ENCODE results near the gene NAALAD2.
"Not testable (repeated sequence)": the region's sequence is repeated elsewhere in the genome, so short reads cannot be mapped to it uniquely, and the experiment has no call there.

NAALAD2 gene

DNA sequence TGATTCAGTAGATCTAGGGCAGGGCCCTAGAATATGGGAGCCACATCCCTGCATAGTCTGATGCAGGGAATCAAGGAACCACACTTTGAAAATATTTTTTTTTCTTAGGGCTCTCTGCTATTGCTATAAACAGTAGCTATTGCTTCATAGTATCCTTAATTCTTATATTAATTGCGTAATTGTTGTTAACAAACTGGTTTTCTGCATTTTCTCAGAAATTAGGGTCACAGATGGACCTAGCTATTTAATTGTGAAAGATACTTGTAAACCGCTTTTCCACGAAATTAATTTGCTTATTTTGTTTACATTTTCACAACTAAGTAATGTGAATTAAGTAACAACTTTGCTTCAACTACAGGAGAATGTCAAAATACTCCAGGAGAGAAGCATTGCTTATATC is 34.1 kb downstream of the NAALAD2 start:
- no peak for TF ChIP-seq JUND (IDR thresholded peaks at IDR 0.05; ENCODE audit: low read depth)
- in situ Hi-C loops (cut with HindIII; ENCODE audit: low pct_unique_long_range_greater_than_20kb, low sequenced_read_pairs): no loop called here

DNA sequence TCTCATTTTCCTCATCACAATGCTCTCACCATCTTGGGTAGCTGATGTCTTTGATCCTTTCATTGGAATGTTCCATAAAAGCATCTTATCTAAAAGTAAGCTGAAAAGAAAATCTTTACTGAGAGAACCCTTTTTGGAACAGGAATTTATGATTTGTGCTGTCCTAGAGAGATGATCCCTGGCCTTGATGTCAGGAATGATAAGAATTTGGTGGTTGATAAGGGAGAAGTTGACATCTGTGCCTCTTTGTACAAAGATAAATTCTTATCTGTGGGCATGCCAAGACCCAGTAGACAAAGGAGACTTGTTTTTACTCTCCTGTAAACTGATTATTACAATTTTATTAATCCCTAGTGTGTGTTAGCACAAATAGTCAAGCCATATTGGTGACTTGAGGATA is 36.9 kb downstream of the NAALAD2 start:
- no peak for DNase-seq (ENCODE audit: low read depth in 1 of 2, low spot score in 1 of 2)
- TF ChIP-seq JUND (IDR thresholded peaks at IDR 0.05; ENCODE audit: low read depth): no peak
- in situ Hi-C loops (cut with HindIII; ENCODE audit: low pct_unique_long_range_greater_than_20kb, low sequenced_read_pairs): no loop called here

More for the DNA sequence above, 34.1 kb downstream of the NAALAD2 start:
- DNase-seq (ENCODE audit: low read depth in 1 of 2, low spot score in 1 of 2): no peak

- no peak for TF ChIP-seq JUND (IDR thresholded peaks at IDR 0.05; ENCODE audit: low read depth)
- no peak for DNase-seq (ENCODE audit: low read depth in 1 of 2, low spot score in 1 of 2)
- in situ Hi-C loops (cut with HindIII; ENCODE audit: low pct_unique_long_range_greater_than_20kb, low sequenced_read_pairs): no loop called here
Measured at GRCh38 chr11:90176069-90176468, 41.6 kb downstream of the NAALAD2 start.

GRCh38 chr11:90178751-90179150 is 44.3 kb downstream of the NAALAD2 start:
- in situ Hi-C loops (cut with HindIII; ENCODE audit: low pct_unique_long_range_greater_than_20kb, low sequenced_read_pairs): no loop called here
- TF ChIP-seq JUND (IDR thresholded peaks at IDR 0.05; ENCODE audit: low read depth): peak; percentile 51; the same call in 1 of the 2 replicates
- DNase-seq (ENCODE audit: low read depth in 1 of 2, low spot score in 1 of 2): peak in 1 of 2 experiments; percentile 87

GRCh38 chr11:90179923-90180322 is 45.5 kb downstream of the NAALAD2 start:
- DNase-seq (ENCODE audit: low read depth in 1 of 2, low spot score in 1 of 2): no peak
- in situ Hi-C loops (cut with HindIII; ENCODE audit: low pct_unique_long_range_greater_than_20kb, low sequenced_read_pairs): no loop called here
- TF ChIP-seq JUND (IDR thresholded peaks at IDR 0.05; ENCODE audit: low read depth): no peak

- in situ Hi-C loops (cut with HindIII; ENCODE audit: low pct_unique_long_range_greater_than_20kb, low sequenced_read_pairs): no loop called here
- no peak for TF ChIP-seq JUND (IDR thresholded peaks at IDR 0.05; ENCODE audit: low read depth)
- no peak for DNase-seq (ENCODE audit: low read depth in 1 of 2, low spot score in 1 of 2)
Measured at GRCh38 chr11:90187839-90188238, 53.4 kb downstream of the NAALAD2 start.

DNA sequence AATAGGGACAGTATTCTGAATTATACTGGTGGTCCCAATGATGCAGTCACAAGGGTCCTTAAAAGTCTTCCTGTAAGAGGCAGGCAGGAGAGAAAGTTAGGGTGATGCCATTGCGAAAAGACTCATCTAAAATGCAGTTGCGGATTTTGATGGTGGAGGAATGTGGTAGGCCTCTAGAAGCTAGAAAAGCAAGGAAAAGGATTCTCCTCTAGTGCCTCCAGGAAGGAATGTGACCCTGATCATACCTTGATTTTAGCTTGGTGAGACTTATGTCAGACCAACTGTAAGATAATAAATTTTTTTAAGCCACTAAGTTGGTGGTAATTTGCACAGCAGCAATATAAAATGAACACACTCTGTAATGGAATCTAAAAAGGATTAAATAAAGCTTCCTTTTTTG is 54.5 kb downstream of the NAALAD2 start:
- no peak for TF ChIP-seq JUND (IDR thresholded peaks at IDR 0.05; ENCODE audit: low read depth)
- in situ Hi-C loops (cut with HindIII; ENCODE audit: low pct_unique_long_range_greater_than_20kb, low sequenced_read_pairs): no loop called here
- peak in 1 of 2 experiments; percentile 32 for DNase-seq (ENCODE audit: low read depth in 1 of 2, low spot score in 1 of 2)

DNA sequence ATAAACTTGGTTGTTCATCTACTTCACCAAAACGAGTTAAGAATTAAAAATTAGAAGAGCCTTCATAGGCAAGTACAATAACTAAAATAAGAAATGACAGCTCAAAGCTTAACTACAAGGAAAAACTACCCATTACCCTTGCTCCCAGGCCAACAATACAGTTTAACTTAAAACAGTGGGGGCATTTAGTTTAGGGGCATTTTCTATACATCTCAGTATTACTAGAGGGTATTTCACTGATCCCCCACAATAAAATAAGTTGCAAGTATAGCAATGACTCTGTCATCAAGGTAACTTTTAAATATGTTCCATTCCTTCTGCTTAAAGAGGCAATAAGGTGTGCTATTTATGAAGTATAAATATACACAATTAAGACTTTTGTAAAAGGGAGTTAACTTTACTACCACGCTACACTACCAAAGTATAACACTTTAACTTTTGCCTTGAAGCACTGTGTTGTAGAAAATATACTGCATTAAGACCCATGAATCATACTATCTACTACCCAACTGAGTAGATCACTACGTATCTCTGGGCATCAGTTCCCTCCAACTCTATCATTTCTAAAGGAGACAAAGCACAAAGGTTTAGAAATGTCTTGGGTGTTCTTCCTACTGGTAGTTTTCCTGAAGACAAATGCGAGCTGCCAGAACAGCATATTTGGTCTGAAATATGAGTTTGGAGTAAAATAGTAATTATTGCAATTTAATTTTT is 58.6 kb downstream of the NAALAD2 start:
- in situ Hi-C loops (cut with HindIII; ENCODE audit: low pct_unique_long_range_greater_than_20kb, low sequenced_read_pairs): no loop called here
- no peak for TF ChIP-seq JUND (IDR thresholded peaks at IDR 0.05; ENCODE audit: low read depth)
- DNase-seq (ENCODE audit: low read depth in 1 of 2, low spot score in 1 of 2): no peak

DNA sequence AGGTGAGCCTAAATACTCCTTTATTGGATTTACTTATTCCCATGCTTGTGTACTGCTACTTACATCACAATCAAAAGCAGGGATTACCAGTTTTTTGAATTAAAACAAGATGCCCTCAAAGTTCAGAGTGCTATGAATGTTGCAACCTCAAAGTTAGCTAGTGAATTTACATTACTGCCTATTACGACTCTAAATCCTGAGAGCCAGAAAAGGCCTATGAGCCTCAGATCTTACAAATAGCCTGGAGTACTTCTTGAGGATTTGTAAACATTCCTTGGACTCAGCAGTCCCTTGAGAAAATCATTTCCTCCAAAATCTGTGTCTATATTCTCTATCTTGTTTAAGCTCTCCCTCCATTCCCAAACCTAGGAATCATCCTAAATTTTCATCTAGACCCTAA is 62.9 kb downstream of the NAALAD2 start:
- no peak for TF ChIP-seq JUND (IDR thresholded peaks at IDR 0.05; ENCODE audit: low read depth)
- in situ Hi-C loops (cut with HindIII; ENCODE audit: low pct_unique_long_range_greater_than_20kb, low sequenced_read_pairs): no loop called here
- peak in 1 of 2 experiments; percentile 41 for DNase-seq (ENCODE audit: low read depth in 1 of 2, low spot score in 1 of 2)

- no peak for DNase-seq (ENCODE audit: low read depth in 1 of 2, low spot score in 1 of 2)
- no peak for TF ChIP-seq JUND (IDR thresholded peaks at IDR 0.05; ENCODE audit: low read depth)
- in situ Hi-C loops (cut with HindIII; ENCODE audit: low pct_unique_long_range_greater_than_20kb, low sequenced_read_pairs): no loop called here
Measured at GRCh38 chr11:90202342-90202741, 67.9 kb downstream of the NAALAD2 start.

GRCh38 chr11:90204407-90204806 is 69.9 kb downstream of the NAALAD2 start:
- in situ Hi-C loops (cut with HindIII; ENCODE audit: low pct_unique_long_range_greater_than_20kb, low sequenced_read_pairs): no loop called here
- no peak for DNase-seq (ENCODE audit: low read depth in 1 of 2, low spot score in 1 of 2)
- TF ChIP-seq JUND (IDR thresholded peaks at IDR 0.05; ENCODE audit: low read depth): no peak

- in situ Hi-C loops (cut with HindIII; ENCODE audit: low pct_unique_long_range_greater_than_20kb, low sequenced_read_pairs): no loop called here
- no peak for TF ChIP-seq JUND (IDR thresholded peaks at IDR 0.05; ENCODE audit: low read depth)
- peak in 1 of 2 experiments; percentile 74 for DNase-seq (ENCODE audit: low read depth in 1 of 2, low spot score in 1 of 2)
Measured at GRCh38 chr11:90204832-90205646, 70.6 kb downstream of the NAALAD2 start.

- DNase-seq (ENCODE audit: low read depth in 1 of 2, low spot score in 1 of 2); in situ Hi-C loops (cut with HindIII; ENCODE audit: low pct_unique_long_range_greater_than_20kb, low sequenced_read_pairs): not testable (repeated sequence)
Measured at GRCh38 chr11:90207992-90208391, 73.5 kb downstream of the NAALAD2 start.

Measured in T47D (cell line).